WERI-Rb-1 (cell line): Measurements from ENCODE around the gene SSBP3.

Experiments
- DNase-seq: peaks from one replicate; pipeline ENCODE4 v3.0.0-alpha.2; 2020
- H3K27ac ChIP-seq: fragments of 250-450 bp; sonication (Bioruptor Pico); 2 replicates; pipeline ENCODE4 v1.5.1; 2020; ENCODE audit warnings: mild to moderate bottlenecking, moderate library complexity
- H3K27me3 ChIP-seq: fragments of 250-450 bp; sonication (Bioruptor Pico); 2 replicates; pipeline ENCODE4 v1.5.1; 2021; ENCODE audit warnings: mild to moderate bottlenecking, low read depth, moderate library complexity; ENCODE audit not compliant: insufficient read depth, severe bottlenecking
- H3K36me3 ChIP-seq: fragments of 250-450 bp; sonication (Bioruptor Pico); 2 replicates; pipeline ENCODE4 v1.5.1; 2020; ENCODE audit warnings: mild to moderate bottlenecking, moderate library complexity
- H3K4me3 ChIP-seq: 2 replicates; pipeline ENCODE4 v1.5.1; 2011; ENCODE audit warnings: low read depth, mild to moderate bottlenecking, control low read depth, low read length
- H3K9me3 ChIP-seq: fragments of 250-450 bp; sonication (Bioruptor Pico); 2 replicates; pipeline ENCODE4 v1.5.1; 2021; ENCODE audit warnings: mild to moderate bottlenecking, moderate library complexity; ENCODE audit not compliant: severe bottlenecking
- CTCF ChIP-seq: IDR thresholded peaks from 2 replicates; pipeline ENCODE4 v1.5.1; 2011; ENCODE audit warnings: low read depth, mild to moderate bottlenecking, control low read depth, inconsistent platforms, low read length

SSBP3 gene

GRCh38 chr1:54360165-54361005, 45.8 kb downstream of the SSBP3 start:
- Histone ChIP-seq H3K4me3 (no peak overlapping the region), H3K9me3 (no peaks in the 10 kb centered on the region), H3K27me3 (no peaks in the 10 kb centered on the region), H3K27ac (peak overlapping the region; percentile 93; the same call in 1 of the 2 replicates), H3K36me3 (peaks cover 63% of the 10 kb centered on the region)
- TF ChIP-seq CTCF = no peak
- no peak for DNase-seq

GRCh38 chr1:54359393-54360162, 46.6 kb downstream of the SSBP3 start:
- no peaks in the 10 kb centered on the region for H3K27me3 ChIP-seq
- no peak for TF ChIP-seq CTCF
- H3K9me3 ChIP-seq = no peaks in the 10 kb centered on the region
- H3K27ac ChIP-seq = peak overlapping the region; percentile 93
- no peak overlapping the region for H3K4me3 ChIP-seq
- DNase-seq = no peak
- peaks cover 65% of the 10 kb centered on the region for H3K36me3 ChIP-seq

- Histone ChIP-seq H3K36me3 (peaks cover 63% of the 10 kb centered on the region), H3K27me3 (no peaks in the 10 kb centered on the region), H3K4me3 (no peak overlapping the region), H3K27ac (peak overlapping the region; percentile 93), H3K9me3 (no peaks in the 10 kb centered on the region)
- DNase-seq = peak; percentile 84
- no peak for TF ChIP-seq CTCF
These were observed 47.6 kb downstream of the SSBP3 start for GRCh38 chr1:54358503-54359168.

GRCh38 chr1:54357967-54358366, 48.2 kb downstream of the SSBP3 start:
- no peaks in the 10 kb centered on the region for H3K9me3 ChIP-seq
- H3K36me3 ChIP-seq = peaks cover 67% of the 10 kb centered on the region
- H3K27ac ChIP-seq = peak overlapping the region; percentile 93
- no peak overlapping the region for H3K4me3 ChIP-seq
- H3K27me3 ChIP-seq = no peaks in the 10 kb centered on the region
- TF ChIP-seq CTCF = no peak
- no peak for DNase-seq

GRCh38 chr1:54356680-54357147, 49.5 kb downstream of the SSBP3 start:
- TF ChIP-seq CTCF = no peak
- peak overlapping the region; percentile 32; the same call in 1 of the 2 replicates for H3K4me3 ChIP-seq
- H3K27me3 ChIP-seq = no peaks in the 10 kb centered on the region
- H3K9me3 ChIP-seq = no peaks in the 10 kb centered on the region
- peak overlapping the region; percentile 93 for H3K27ac ChIP-seq
- peaks cover 73% of the 10 kb centered on the region for H3K36me3 ChIP-seq
- DNase-seq = no peak
